DND-41 (cell line): ENCODE measurements around the gene SHC4.
"Not testable (repeated sequence)": the region's sequence is repeated elsewhere in the genome, so short reads cannot be mapped to it uniquely, and the experiment has no call there.

Experiments used
- ATAC-seq: fragments of 200-7000 bp; cut with Tn5 transposase; 3 replicates; pipeline ENCODE4 v1.9.1; 2021; ENCODE audit warnings: low read depth; ENCODE audit not compliant: insufficient read depth
- DNase-seq: peaks from one replicate; pipeline ENCODE4 v3.0.0-alpha.2; 2020
- H2AFZ ChIP-seq: 2 replicates; pipeline ENCODE4 v1.6.0; 2012; ENCODE audit warnings: low read depth, low read length
- H3K27ac ChIP-seq: 2 replicates; pipeline ENCODE4 v1.5.1; 2012; ENCODE audit warnings: low read length, inconsistent platforms
- H3K27me3 ChIP-seq: fragments of 200-600 bp; sonication (generic); 2 replicates; pipeline ENCODE4 v1.6.0; 2012; ENCODE audit warnings: low read length, mild to moderate bottlenecking, inconsistent platforms; ENCODE audit not compliant: insufficient read depth, poor library complexity
- H3K36me3 ChIP-seq: 2 replicates; pipeline ENCODE4 v1.5.1; 2012; ENCODE audit warnings: low read length, inconsistent platforms; ENCODE audit not compliant: insufficient read depth
- H3K4me1 ChIP-seq: 2 replicates; pipeline ENCODE4 v1.5.1; 2012; ENCODE audit warnings: mild to moderate bottlenecking, low read length; ENCODE audit not compliant: insufficient read depth
- H3K4me2 ChIP-seq: 2 replicates; pipeline ENCODE4 v1.6.0; 2012; ENCODE audit warnings: mild to moderate bottlenecking, moderate library complexity, low read length, inconsistent platforms; ENCODE audit not compliant: insufficient read depth
- H3K4me3 ChIP-seq, 2 experiments: fragments of 200-600 bp in 1 of 2; shearing (Covaris generic) in 1 of 2; 2 replicates each; pipeline ENCODE4 v1.5.1; 2012 to 2016; ENCODE audit warnings: inconsistent platforms in 2 of 2, low read length in 2 of 2, mild to moderate bottlenecking in 2 of 2, low read depth in 1 of 2, moderate library complexity in 1 of 2
- H3K79me2 ChIP-seq: 2 replicates; pipeline ENCODE4 v1.6.0; 2012; ENCODE audit warnings: low read length, inconsistent platforms; ENCODE audit not compliant: insufficient read depth
- H3K9ac ChIP-seq: 2 replicates; pipeline ENCODE4 v1.6.0; 2012; ENCODE audit warnings: low read depth, mild to moderate bottlenecking, inconsistent platforms, low read length, moderate library complexity
- H3K9me3 ChIP-seq: 2 replicates; pipeline ENCODE4 v1.5.1; 2012; ENCODE audit warnings: low read length, moderate library complexity, mild to moderate bottlenecking, inconsistent platforms; ENCODE audit not compliant: insufficient read depth, severe bottlenecking
- H4K20me1 ChIP-seq: 2 replicates; pipeline ENCODE4 v1.6.0; 2012; ENCODE audit warnings: low read length; ENCODE audit not compliant: insufficient read depth
- EZH2 ChIP-seq: IDR thresholded peaks from 3 replicates; pipeline ENCODE4 v1.6.1; 2012; ENCODE audit warnings: borderline replicate concordance, low read depth, mild to moderate bottlenecking, moderate library complexity, low read length, inconsistent platforms; ENCODE audit not compliant: severe bottlenecking
- TF ChIP-seq, protein P1 (sequence below): IDR thresholded peaks from 2 replicates; pipeline ENCODE4 v1.5.1; 2012; ENCODE audit warnings: borderline replicate concordance, low read length, moderate library complexity, mild to moderate bottlenecking; ENCODE audit not compliant: poor library complexity, severe bottlenecking; ENCODE audit errors: extremely low read depth

SHC4 gene

GRCh38 chr15:48975472-48976419, 12.0 kb upstream of the SHC4 start:
- peak overlapping the region; percentile 77 for H3K9ac ChIP-seq
- no peak for TF ChIP-seq EZH2
- TF ChIP-seq, protein P1, sequence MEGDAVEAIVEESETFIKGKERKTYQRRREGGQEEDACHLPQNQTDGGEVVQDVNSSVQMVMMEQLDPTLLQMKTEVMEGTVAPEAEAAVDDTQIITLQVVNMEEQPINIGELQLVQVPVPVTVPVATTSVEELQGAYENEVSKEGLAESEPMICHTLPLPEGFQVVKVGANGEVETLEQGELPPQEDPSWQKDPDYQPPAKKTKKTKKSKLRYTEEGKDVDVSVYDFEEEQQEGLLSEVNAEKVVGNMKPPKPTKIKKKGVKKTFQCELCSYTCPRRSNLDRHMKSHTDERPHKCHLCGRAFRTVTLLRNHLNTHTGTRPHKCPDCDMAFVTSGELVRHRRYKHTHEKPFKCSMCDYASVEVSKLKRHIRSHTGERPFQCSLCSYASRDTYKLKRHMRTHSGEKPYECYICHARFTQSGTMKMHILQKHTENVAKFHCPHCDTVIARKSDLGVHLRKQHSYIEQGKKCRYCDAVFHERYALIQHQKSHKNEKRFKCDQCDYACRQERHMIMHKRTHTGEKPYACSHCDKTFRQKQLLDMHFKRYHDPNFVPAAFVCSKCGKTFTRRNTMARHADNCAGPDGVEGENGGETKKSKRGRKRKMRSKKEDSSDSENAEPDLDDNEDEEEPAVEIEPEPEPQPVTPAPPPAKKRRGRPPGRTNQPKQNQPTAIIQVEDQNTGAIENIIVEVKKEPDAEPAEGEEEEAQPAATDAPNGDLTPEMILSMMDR = peak; percentile 85
- H3K9me3 ChIP-seq = no peaks in the 10 kb centered on the region
- no peaks in the 10 kb centered on the region for H4K20me1 ChIP-seq
- no peaks in the 10 kb centered on the region for H3K27me3 ChIP-seq
- H3K4me1 ChIP-seq = peaks cover 22% of the 10 kb centered on the region
- peak overlapping the region; percentile 71 for H3K27ac ChIP-seq
- ATAC-seq = peak; percentile 95
- H3K79me2 ChIP-seq = no peaks in the 10 kb centered on the region
- peak overlapping the region; percentile 85 for H3K4me2 ChIP-seq
- H3K4me3 ChIP-seq = peak overlapping the region; percentile 39 to 66
- no peaks in the 10 kb centered on the region for H3K36me3 ChIP-seq
- peak overlapping the region; percentile 98 for H2AFZ ChIP-seq
- peak; percentile 84 for DNase-seq

DNA sequence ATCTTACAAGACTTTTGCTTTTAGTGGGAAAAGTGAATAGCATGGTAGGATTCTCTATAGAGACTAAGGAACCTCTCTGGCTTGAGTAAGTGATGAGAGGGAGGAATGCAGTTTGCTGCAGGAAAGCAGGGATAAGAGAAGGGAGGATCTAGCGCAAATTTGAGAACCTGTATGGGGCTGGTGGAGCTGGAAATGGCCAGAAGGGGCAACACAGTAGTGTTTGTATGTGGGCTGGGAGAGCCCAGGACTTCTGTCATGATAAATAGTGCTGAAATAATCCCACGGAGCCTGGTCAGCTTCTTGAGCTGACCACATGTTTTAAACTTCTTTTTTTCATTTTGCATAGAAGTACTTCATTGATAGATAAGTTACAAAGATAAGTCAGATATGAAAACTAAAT, 11.2 kb upstream of the SHC4 start:
- no peak for ATAC-seq
- H3K4me2 ChIP-seq = peak overlapping the region; percentile 85; the same call in 1 of the 2 replicates
- H3K9ac ChIP-seq = no peak overlapping the region
- peak overlapping the region; percentile 98 for H2AFZ ChIP-seq
- TF ChIP-seq, protein P1 = no peak
- TF ChIP-seq EZH2 = no peak
- no peaks in the 10 kb centered on the region for H4K20me1 ChIP-seq
- H3K4me1 ChIP-seq = peaks cover 22% of the 10 kb centered on the region
- no peak overlapping the region for H3K27ac ChIP-seq
- H3K79me2 ChIP-seq = no peaks in the 10 kb centered on the region
- H3K9me3 ChIP-seq = no peaks in the 10 kb centered on the region
- no peaks in the 10 kb centered on the region for H3K27me3 ChIP-seq
- H3K4me3 ChIP-seq = no peak overlapping the region
- DNase-seq = no peak
- no peaks in the 10 kb centered on the region for H3K36me3 ChIP-seq

DNA sequence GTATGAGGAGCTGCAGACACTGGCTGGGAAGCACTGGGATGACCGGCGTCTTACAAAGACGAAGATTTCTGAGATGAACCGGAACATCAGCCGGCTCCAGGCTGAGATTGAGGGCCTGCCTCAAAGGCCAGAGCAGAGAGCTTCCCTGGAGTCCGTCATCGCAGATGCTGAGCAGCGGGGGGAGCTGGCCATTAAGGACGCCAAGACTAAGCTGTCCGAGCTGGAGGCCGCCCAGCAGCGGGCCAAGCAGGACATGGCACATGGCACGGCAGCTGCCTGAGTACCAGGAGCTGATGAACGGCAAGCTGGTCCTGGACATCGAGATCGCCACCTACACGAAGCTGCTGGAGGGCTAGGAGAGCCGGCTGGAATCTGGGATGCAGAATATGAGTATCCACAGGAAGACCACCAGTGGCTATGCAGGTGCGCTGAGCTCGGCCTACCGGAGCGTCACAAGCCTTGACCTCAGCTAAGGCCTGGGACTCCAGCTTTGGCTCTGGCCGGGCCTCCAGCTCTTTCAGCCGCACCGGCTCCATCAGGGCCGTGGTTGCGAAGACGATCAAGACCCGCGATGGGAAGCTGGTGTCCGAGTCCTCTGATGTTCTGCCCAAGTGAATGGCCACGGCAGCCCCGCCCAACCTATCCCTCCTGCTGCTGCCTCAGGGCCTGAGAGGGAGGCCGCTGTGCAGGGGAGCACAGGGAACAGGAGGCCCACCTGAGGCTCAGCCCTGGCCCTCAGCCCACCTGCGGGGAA, 9.2 kb upstream of the SHC4 start:
- H3K79me2 ChIP-seq = no peaks in the 10 kb centered on the region
- TF ChIP-seq EZH2 = no peak
- TF ChIP-seq, protein P1 = no peak
- no peaks in the 10 kb centered on the region for H3K36me3 ChIP-seq
- no peak overlapping the region for H3K4me2 ChIP-seq
- H3K9me3 ChIP-seq = no peaks in the 10 kb centered on the region
- no peak for ATAC-seq
- DNase-seq = no peak
- no peak overlapping the region for H3K4me3 ChIP-seq
- H3K27ac ChIP-seq = no peak overlapping the region
- H2AFZ ChIP-seq = no peak overlapping the region
- no peaks in the 10 kb centered on the region for H4K20me1 ChIP-seq
- H3K4me1 ChIP-seq = peaks cover 17% of the 10 kb centered on the region
- H3K9ac ChIP-seq = no peak overlapping the region
- H3K27me3 ChIP-seq = no peaks in the 10 kb centered on the region

GRCh38 chr15:48970926-48971325, 7.2 kb upstream of the SHC4 start:
- H3K4me2 ChIP-seq, H3K27ac ChIP-seq, H4K20me1 ChIP-seq, H3K9me3 ChIP-seq, H3K79me2 ChIP-seq, H3K36me3 ChIP-seq, H2AFZ ChIP-seq, ATAC-seq, H3K27me3 ChIP-seq, H3K9ac ChIP-seq, DNase-seq, H3K4me3 ChIP-seq: not testable (repeated sequence)
- H3K4me1 ChIP-seq = peaks cover 29% of the 10 kb centered on the region
